Mesendoderm (in vitro differentiated cells): ENCODE data around the gene ITGB3.

ENCODE experiments used
- DNase-seq: peaks from one replicate; pipeline ENCODE4 v3.0.0; 2013
- H2AK5ac ChIP-seq: 2 replicates; pipeline ENCODE4 v1.6.1; 2013; ENCODE audit warnings: low read length, inconsistent platforms
- H2BK120ac ChIP-seq: 2 replicates; pipeline ENCODE4 v1.6.1; 2013; ENCODE audit warnings: low read depth, mild to moderate bottlenecking, low read length, moderate library complexity, mixed read lengths
- H2BK15ac ChIP-seq: replicated peaks from 2 replicates; pipeline ENCODE4 v1.6.1; 2013; ENCODE audit warnings: low read depth, mild to moderate bottlenecking, moderate library complexity
- H2BK5ac ChIP-seq: 2 replicates; pipeline ENCODE4 v1.6.1; 2013; ENCODE audit warnings: low read length, inconsistent platforms
- H3K18ac ChIP-seq: 2 replicates; pipeline ENCODE4 v1.6.1; 2013; ENCODE audit warnings: mild to moderate bottlenecking, low read length, mixed read lengths
- H3K23ac ChIP-seq: one replicate; pipeline ENCODE4 v1.6.1; 2013; ENCODE audit warnings: low read length
- H3K27ac ChIP-seq: 2 replicates; pipeline ENCODE4 v1.5.1; 2013; ENCODE audit warnings: low read depth, mild to moderate bottlenecking, inconsistent platforms, low read length, moderate library complexity
- H3K27me3 ChIP-seq: 2 replicates; pipeline ENCODE4 v1.6.1; 2013; ENCODE audit warnings: low read length, control low read depth, mild to moderate bottlenecking, inconsistent platforms; ENCODE audit not compliant: insufficient read depth, poor library complexity
- H3K36me3 ChIP-seq: 2 replicates; pipeline ENCODE4 v1.6.1; 2013; ENCODE audit warnings: low read length, inconsistent platforms; ENCODE audit not compliant: control insufficient read depth, insufficient read depth
- H3K4ac ChIP-seq: one replicate; pipeline ENCODE4 v1.6.1; 2013; ENCODE audit warnings: low read depth, mild to moderate bottlenecking, low read length, moderate library complexity
- H3K4me1 ChIP-seq: 2 replicates; pipeline ENCODE4 v1.6.1; 2013; ENCODE audit warnings: low read depth, low read length, inconsistent platforms; ENCODE audit not compliant: control insufficient read depth
- H3K4me2 ChIP-seq: 2 replicates; pipeline ENCODE4 v1.6.1; 2013; ENCODE audit warnings: low read length
- H3K4me3 ChIP-seq: 2 replicates; pipeline ENCODE4 v1.5.1; 2013; ENCODE audit warnings: mild to moderate bottlenecking, low read length
- H3K56ac ChIP-seq: one replicate; pipeline ENCODE4 v1.6.1; 2013; ENCODE audit warnings: low read length
- H3K79me1 ChIP-seq: 2 replicates; pipeline ENCODE4 v1.6.1; 2013; ENCODE audit warnings: low read length, inconsistent platforms
- H3K79me2 ChIP-seq: 2 replicates; pipeline ENCODE4 v1.6.1; 2013; ENCODE audit warnings: mild to moderate bottlenecking, low read length; ENCODE audit not compliant: control insufficient read depth, insufficient read depth
- H3K9ac ChIP-seq: 2 replicates; pipeline ENCODE4 v1.6.1; 2013; ENCODE audit warnings: low read length, inconsistent platforms
- H4K5ac ChIP-seq: one replicate; pipeline ENCODE4 v1.6.1; 2013; ENCODE audit warnings: low read length
- H4K8ac ChIP-seq: one replicate; pipeline ENCODE4 v1.6.1; 2013; ENCODE audit warnings: low read depth, mild to moderate bottlenecking, control low read depth, low read length, moderate library complexity
- WGBS: extraction: QIAGEN DNeasy Blood & Tissue Kit; methylation state at CpG from one replicate; pipeline ENCODE4 v1.1.7; 2013; ENCODE audit warnings: low lambda C conversion rate, missing lambda C conversion rate; ENCODE audit not compliant: insufficient coverage; ENCODE audit errors: extremely low coverage; 5-methylcytosine and 5-hydroxymethylcytosine counted together

Gene ITGB3

GRCh38 chr17:47305302-47305923 is 51.8 kb downstream of the ITGB3 start:
- no peak overlapping the region for H3K4me2 ChIP-seq
- no peak overlapping the region for H4K5ac ChIP-seq
- H2AK5ac ChIP-seq, result no peak overlapping the region
- no peak overlapping the region for H3K4me3 ChIP-seq
- peak; percentile 71 for DNase-seq
- peak overlapping the region; percentile 33 for H3K18ac ChIP-seq
- H3K4ac ChIP-seq, result no peak overlapping the region
- WGBS, result no CpG with 5 or more reads among the region's 4 CpGs
- no peak overlapping the region for H2BK120ac ChIP-seq
- H3K36me3 ChIP-seq, result no peaks in the 10 kb centered on the region
- H3K27me3 ChIP-seq, result no peaks in the 10 kb centered on the region
- no peak overlapping the region for H3K56ac ChIP-seq
- H3K79me2 ChIP-seq, result no peaks in the 10 kb centered on the region
- no peak overlapping the region for H3K27ac ChIP-seq
- H3K23ac ChIP-seq, result no peak overlapping the region
- H4K8ac ChIP-seq, result no peak overlapping the region
- H2BK5ac ChIP-seq, result no peak overlapping the region
- H3K79me1 ChIP-seq, result no peaks in the 10 kb centered on the region
- H2BK15ac ChIP-seq, result no peak overlapping the region
- peaks cover 3% of the 10 kb centered on the region for H3K4me1 ChIP-seq
- H3K9ac ChIP-seq, result no peak overlapping the region

DNA sequence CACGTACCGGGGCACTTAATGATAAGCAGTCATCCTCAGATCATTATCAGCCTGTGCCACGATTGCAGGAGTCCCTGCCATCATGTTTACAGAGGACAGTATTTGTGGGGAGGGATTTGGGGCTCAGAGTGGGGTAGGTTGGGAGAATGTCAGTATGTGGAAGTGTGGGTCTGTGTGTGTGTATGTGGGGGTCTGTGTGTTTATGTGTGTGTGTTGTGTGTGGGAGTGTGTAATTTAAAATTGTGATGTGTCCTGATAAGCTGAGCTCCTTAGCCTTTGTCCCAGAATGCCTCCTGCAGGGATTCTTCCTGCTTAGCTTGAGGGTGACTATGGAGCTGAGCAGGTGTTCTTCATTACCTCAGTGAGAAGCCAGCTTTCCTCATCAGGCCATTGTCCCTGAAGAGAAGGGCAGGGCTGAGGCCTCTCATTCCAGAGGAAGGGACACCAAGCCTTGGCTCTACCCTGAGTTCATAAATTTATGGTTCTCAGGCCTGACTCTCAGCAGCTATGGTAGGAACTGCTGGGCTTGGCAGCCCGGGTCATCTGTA is 56.6 kb downstream of the ITGB3 start:
- H3K23ac ChIP-seq, result no peak overlapping the region
- no peak overlapping the region for H3K27ac ChIP-seq
- H3K4me2 ChIP-seq, result no peak overlapping the region
- no peaks in the 10 kb centered on the region for H3K36me3 ChIP-seq
- peaks cover 2% of the 10 kb centered on the region for H3K4me1 ChIP-seq
- H3K9ac ChIP-seq, result no peak overlapping the region
- no peaks in the 10 kb centered on the region for H3K79me2 ChIP-seq
- peak overlapping the region; percentile 79 for H2BK5ac ChIP-seq
- DNase-seq, result peak; percentile 61
- no peak overlapping the region for H2BK15ac ChIP-seq
- WGBS, result no CpG with 5 or more reads among the region's 4 CpGs
- no peak overlapping the region for H3K4me3 ChIP-seq
- no peak overlapping the region for H4K8ac ChIP-seq
- no peaks in the 10 kb centered on the region for H3K27me3 ChIP-seq
- H4K5ac ChIP-seq, result no peak overlapping the region
- H3K56ac ChIP-seq, result peak overlapping the region; percentile 50
- no peaks in the 10 kb centered on the region for H3K79me1 ChIP-seq
- H3K4ac ChIP-seq, result no peak overlapping the region
- H2AK5ac ChIP-seq, result no peak overlapping the region
- H3K18ac ChIP-seq, result no peak overlapping the region
- no peak overlapping the region for H2BK120ac ChIP-seq

DNA sequence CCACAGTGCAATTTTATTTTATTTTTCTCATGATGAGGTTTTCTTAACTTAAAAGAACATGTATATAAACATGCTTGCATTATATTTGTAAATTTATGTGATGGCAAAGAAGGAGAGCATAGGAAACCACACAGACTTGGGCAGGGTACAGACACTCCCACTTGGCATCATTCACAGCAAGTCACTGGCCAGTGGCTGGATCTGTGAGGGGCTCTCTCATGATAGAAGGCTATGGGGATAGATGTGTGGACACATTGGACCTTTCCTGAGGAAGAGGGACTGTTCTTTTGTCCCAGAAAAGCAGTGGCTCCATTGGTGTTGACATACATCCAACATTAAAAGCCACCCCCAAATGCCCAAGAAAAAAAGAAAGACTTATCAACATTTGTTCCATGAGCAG is 57.8 kb downstream of the ITGB3 start:
- no peaks in the 10 kb centered on the region for H3K79me2 ChIP-seq
- no peaks in the 10 kb centered on the region for H3K36me3 ChIP-seq
- H3K27ac ChIP-seq, result no peak overlapping the region
- H4K8ac ChIP-seq, result no peak overlapping the region
- no peak overlapping the region for H4K5ac ChIP-seq
- H3K4me1 ChIP-seq, result peaks cover 1% of the 10 kb centered on the region
- no peak overlapping the region for H2BK120ac ChIP-seq
- no peaks in the 10 kb centered on the region for H3K27me3 ChIP-seq
- no peak overlapping the region for H3K4me3 ChIP-seq
- DNase-seq, result no peak
- H3K79me1 ChIP-seq, result no peaks in the 10 kb centered on the region
- no peak overlapping the region for H3K4ac ChIP-seq
- H3K23ac ChIP-seq, result no peak overlapping the region
- no peak overlapping the region for H3K4me2 ChIP-seq
- no peak overlapping the region for H3K9ac ChIP-seq
- no peak overlapping the region for H2AK5ac ChIP-seq
- no peak overlapping the region for H3K18ac ChIP-seq
- no peak overlapping the region for H2BK5ac ChIP-seq
- no peak overlapping the region for H3K56ac ChIP-seq
- H2BK15ac ChIP-seq, result no peak overlapping the region

DNA sequence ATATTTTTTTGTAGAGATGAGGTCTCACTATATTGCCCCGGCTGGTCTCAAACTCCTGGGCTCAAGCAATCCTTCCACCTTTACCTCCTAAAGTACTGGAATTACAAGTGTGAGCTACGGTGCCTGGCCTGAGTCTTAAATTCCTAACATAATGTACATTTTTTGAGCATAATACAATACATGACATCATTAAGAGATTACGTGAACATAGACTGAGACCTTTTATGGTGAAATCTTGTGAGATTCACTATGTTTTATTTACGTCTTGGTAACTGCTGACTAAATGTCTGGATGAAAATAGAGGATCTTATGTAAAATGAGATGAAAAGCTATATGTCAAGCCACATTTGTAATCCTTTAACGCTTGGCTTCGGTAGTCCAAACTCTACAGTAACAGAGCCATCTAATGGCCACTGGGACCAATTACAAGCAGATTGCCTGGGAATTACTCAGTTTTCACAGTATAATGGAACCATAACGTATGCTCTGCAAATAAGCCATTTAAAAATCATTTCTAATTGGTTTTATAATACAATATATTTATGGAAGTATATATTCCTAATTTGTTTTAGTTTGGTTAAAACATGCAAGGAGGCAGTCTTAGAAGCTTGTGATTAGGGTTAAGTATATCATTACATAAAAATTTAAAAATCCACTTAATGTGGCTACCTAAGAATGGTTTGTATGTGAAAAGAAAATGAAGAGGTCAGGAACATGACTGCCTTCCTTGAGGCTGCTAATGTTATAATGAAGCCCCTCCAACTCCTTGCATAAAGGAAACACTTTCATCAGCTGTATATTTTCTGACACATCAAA is 62.0 kb downstream of the ITGB3 start:
- Histone ChIP-seq H2BK120ac (no peak overlapping the region), H3K4me2 (no peak overlapping the region), H3K36me3 (no peaks in the 10 kb centered on the region), H2AK5ac (no peak overlapping the region), H3K4ac (no peak overlapping the region), H3K27ac (no peak overlapping the region), H3K18ac (peak overlapping the region; percentile 30), H3K9ac (no peak overlapping the region), H2BK5ac (no peak overlapping the region), H3K4me1 (peaks cover 1% of the 10 kb centered on the region), H3K27me3 (no peaks in the 10 kb centered on the region), H4K8ac (no peak overlapping the region), H3K56ac (no peak overlapping the region), H4K5ac (no peak overlapping the region), H3K79me1 (no peaks in the 10 kb centered on the region), H2BK15ac (no peak overlapping the region), H3K23ac (no peak overlapping the region), H3K4me3 (no peak overlapping the region), H3K79me2 (no peaks in the 10 kb centered on the region)
- peak; percentile 69 for DNase-seq
- no CpG with 5 or more reads among the region's 7 CpGs for WGBS

- no peak overlapping the region for H3K4me3 ChIP-seq
- H2AK5ac ChIP-seq, result no peak overlapping the region
Measured at GRCh38 chr17:47316311-47316710, 62.7 kb downstream of the ITGB3 start.

More at GRCh38 chr17:47316311-47316710, 62.7 kb downstream of the ITGB3 start:
- no peak overlapping the region for H3K23ac ChIP-seq
- H3K18ac ChIP-seq, result no peak overlapping the region
- no peaks in the 10 kb centered on the region for H3K4me1 ChIP-seq
- no peak overlapping the region for H2BK120ac ChIP-seq
- H3K4me2 ChIP-seq, result no peak overlapping the region
- H3K27me3 ChIP-seq, result no peaks in the 10 kb centered on the region
- no peak overlapping the region for H3K9ac ChIP-seq
- H3K56ac ChIP-seq, result no peak overlapping the region
- H3K79me2 ChIP-seq, result no peaks in the 10 kb centered on the region
- H3K36me3 ChIP-seq, result no peaks in the 10 kb centered on the region
- H3K27ac ChIP-seq, result no peak overlapping the region
- H4K8ac ChIP-seq, result no peak overlapping the region
- H3K79me1 ChIP-seq, result no peaks in the 10 kb centered on the region
- H2BK15ac ChIP-seq, result no peak overlapping the region
- H2BK5ac ChIP-seq, result no peak overlapping the region
- no peak for DNase-seq
- no CpG with 5 or more reads among the region's 3 CpGs for WGBS
- no peak overlapping the region for H3K4ac ChIP-seq
- no peak overlapping the region for H4K5ac ChIP-seq
